IMR-90 (cell line): ENCODE data around the gene XPR1. TPM values are rescaled to one million over a fixed set of nuclear protein-coding genes. Genes with fewer than 3 reads are reported as not detected.

Experiments used
- ATAC-seq: fragments of 200-7000 bp; cut with Tn5 transposase; 2 replicates; pipeline ENCODE4 v1.9.1; 2020; ENCODE audit warnings: low read depth, mild to moderate bottlenecking, moderate library complexity
- BruUV-seq: library from RNA; stranded (reverse); fragments of 400-500 nt; replicated peaks from 2 replicates; lab custom pipeline; 2021; lab: Mats Ljungman, UMichigan
- CTCF ChIA-PET: fragments of 300-600 bp; formaldehyde crosslinking; extraction: SDS; loops from one replicate; lab custom pipeline; 2021; ENCODE audit warnings: antibody characterized with exemption; lab: Yijun Ruan, JAX
- POLR2A ChIA-PET: fragments of 300-600 bp; sonication (Branson Sonifier 250); formaldehyde crosslinking; loops from one replicate; lab custom pipeline; 2022; ENCODE audit warnings: antibody characterized with exemption; ENCODE audit not compliant: unreplicated experiment; lab: Charles Lee
- DNase-seq: peaks from one replicate; pipeline ENCODE4 v3.0.0; 2013
- H2AFZ ChIP-seq: replicated peaks from 2 replicates; pipeline ENCODE3; 2013; ENCODE audit warnings: low read length, mild to moderate bottlenecking; ENCODE audit not compliant: poor library complexity
- H2AK5ac ChIP-seq: 2 replicates; pipeline ENCODE4 v1.6.1; 2013; ENCODE audit warnings: low read depth, low read length, inconsistent platforms
- H2AK9ac ChIP-seq: replicated peaks from 2 replicates; pipeline ENCODE3; 2013; ENCODE audit warnings: mild to moderate bottlenecking, low read depth, low read length, moderate library complexity; ENCODE audit not compliant: poor library complexity
- H2BK120ac ChIP-seq: 2 replicates; pipeline ENCODE4 v1.6.1; 2013; ENCODE audit warnings: low read depth, low read length, inconsistent platforms
- H2BK15ac ChIP-seq: 3 replicates; pipeline ENCODE4 v1.6.1; 2013; ENCODE audit warnings: low read depth, low read length, inconsistent platforms
- H2BK20ac ChIP-seq: 2 replicates; pipeline ENCODE4 v1.6.1; 2013; ENCODE audit warnings: low read depth, mild to moderate bottlenecking, inconsistent platforms, low read length, moderate library complexity
- H2BK5ac ChIP-seq: 2 replicates; pipeline ENCODE4 v1.6.1; 2013; ENCODE audit warnings: mild to moderate bottlenecking, low read depth, low read length, inconsistent platforms; ENCODE audit not compliant: poor library complexity, severe bottlenecking
- H3K14ac ChIP-seq: replicated peaks from 2 replicates; pipeline ENCODE4 v1.6.1; 2013; ENCODE audit warnings: low read depth, low read length, inconsistent platforms
- H3K18ac ChIP-seq: 2 replicates; pipeline ENCODE4 v1.6.1; 2013; ENCODE audit warnings: low read depth, low read length, control low read depth
- H3K23ac ChIP-seq: 2 replicates; pipeline ENCODE4 v1.6.1; 2013; ENCODE audit warnings: low read depth, low read length, inconsistent platforms
- H3K27ac ChIP-seq: 2 replicates; pipeline ENCODE4 v1.5.1; 2013; ENCODE audit warnings: mild to moderate bottlenecking, control low read depth, low read length; ENCODE audit not compliant: insufficient read depth
- H3K27me3 ChIP-seq: 2 replicates; pipeline ENCODE4 v1.6.1; 2013; ENCODE audit warnings: low read length; ENCODE audit not compliant: control insufficient read depth, insufficient read depth
- H3K36me3 ChIP-seq: 2 replicates; pipeline ENCODE4 v1.6.1; 2013; ENCODE audit warnings: low read length, mixed read lengths; ENCODE audit not compliant: control insufficient read depth, insufficient read depth
- H3K4ac ChIP-seq: 2 replicates; pipeline ENCODE4 v1.6.1; 2013; ENCODE audit warnings: low read depth, low read length, inconsistent platforms
- H3K4me1 ChIP-seq: 2 replicates; pipeline ENCODE4 v1.6.1; 2013; ENCODE audit warnings: low read length, mixed read lengths; ENCODE audit not compliant: control insufficient read depth, insufficient read depth
- H3K4me2 ChIP-seq: 2 replicates; pipeline ENCODE4 v1.6.1; 2013; ENCODE audit warnings: low read depth, mild to moderate bottlenecking, control low read depth, low read length, moderate library complexity
- H3K4me3 ChIP-seq: 2 replicates; pipeline ENCODE4 v1.5.1; 2013; ENCODE audit warnings: low read depth, mild to moderate bottlenecking, control low read depth, low read length, moderate library complexity; ENCODE audit not compliant: insufficient read depth
- H3K56ac ChIP-seq: 2 replicates; pipeline ENCODE4 v1.6.1; 2013; ENCODE audit warnings: low read length, inconsistent platforms; ENCODE audit not compliant: insufficient read depth; ENCODE audit errors: extremely low read depth
- H3K79me1 ChIP-seq, 2 experiments: 2 replicates each; pipeline ENCODE4 v1.6.1; 2013; ENCODE audit warnings: low read length in 2 of 2, inconsistent platforms in 1 of 2, low read depth in 1 of 2
- H3K9ac ChIP-seq: 2 replicates; pipeline ENCODE4 v1.6.1; 2013; ENCODE audit warnings: low read depth, low read length, control low read depth
- H3K9me1 ChIP-seq: 2 replicates; pipeline ENCODE4 v1.6.1; 2013; ENCODE audit warnings: low read length, inconsistent platforms; ENCODE audit not compliant: insufficient read depth
- H3K9me3 ChIP-seq: 2 replicates; pipeline ENCODE4 v1.6.1; 2013; ENCODE audit warnings: low read length; ENCODE audit not compliant: control insufficient read depth, insufficient read depth
- H4K20me1 ChIP-seq: 2 replicates; pipeline ENCODE4 v1.6.1; 2013; ENCODE audit warnings: low read length, inconsistent platforms; ENCODE audit not compliant: insufficient read depth
- H4K5ac ChIP-seq: 2 replicates; pipeline ENCODE4 v1.6.1; 2013; ENCODE audit warnings: mild to moderate bottlenecking, low read depth, low read length, control low read depth
- H4K8ac ChIP-seq, 2 experiments: 2 replicates each; pipeline ENCODE4 v1.6.1; 2013; ENCODE audit warnings: low read depth in 2 of 2, low read length in 2 of 2, control low read depth in 1 of 2, inconsistent platforms in 1 of 2
- H4K91ac ChIP-seq: 2 replicates; pipeline ENCODE4 v1.6.1; 2013; ENCODE audit warnings: low read depth, low read length, inconsistent platforms; ENCODE audit not compliant: insufficient read depth
- BHLHE40 ChIP-seq: fragments of 150-350 bp; IDR thresholded peaks from 2 replicates; pipeline ENCODE4 v1.6.1; 2016; ENCODE audit warnings: mild to moderate bottlenecking, low read depth, low read length
- CEBPB ChIP-seq: IDR thresholded peaks from 2 replicates; pipeline ENCODE4 v1.6.1; 2012; ENCODE audit warnings: low read depth, low read length, improper control_type of control experiment
- ELK1 ChIP-seq: fragments of 150-350 bp; IDR thresholded peaks from 2 replicates; pipeline ENCODE4 v1.6.1; 2016; ENCODE audit warnings: low read depth, mild to moderate bottlenecking, low read length, moderate library complexity, borderline replicate concordance
- FOS ChIP-seq: fragments of 150-350 bp; IDR thresholded peaks from 2 replicates; pipeline ENCODE4 v1.6.1; 2016; ENCODE audit warnings: low read depth, low read length
- MAFK ChIP-seq: IDR thresholded peaks from 2 replicates; pipeline ENCODE4 v1.6.1; 2012; ENCODE audit warnings: low read depth, low read length, improper control_type of control experiment
- MAZ ChIP-seq: IDR thresholded peaks from 2 replicates; pipeline ENCODE4 v1.6.1; 2012; ENCODE audit warnings: low read depth, mild to moderate bottlenecking, low read length, improper control_type of control experiment, moderate library complexity, borderline replicate concordance
- MXI1 ChIP-seq: IDR thresholded peaks from 2 replicates; pipeline ENCODE4 v1.6.1; 2012; ENCODE audit warnings: low read depth, mild to moderate bottlenecking, low read length, moderate library complexity, borderline replicate concordance
- NFE2L2 ChIP-seq: fragments of 150-350 bp; IDR thresholded peaks from 2 replicates; pipeline ENCODE4 v1.6.1; 2016; ENCODE audit warnings: low read depth, mild to moderate bottlenecking, low read length
- POLR2A ChIP-seq: IDR thresholded peaks from 2 replicates; pipeline ENCODE4 v1.6.1; 2012; ENCODE audit warnings: mild to moderate bottlenecking, low read depth, low read length
- RCOR1 ChIP-seq: IDR thresholded peaks from 2 replicates; pipeline ENCODE4 v1.6.1; 2012; ENCODE audit warnings: mild to moderate bottlenecking, low read length, improper control_type of control experiment; ENCODE audit not compliant: insufficient replicate concordance
- SMC3 ChIP-seq: fragments of 150-350 bp; IDR thresholded peaks from 2 replicates; pipeline ENCODE4 v1.6.1; 2016; ENCODE audit warnings: low read depth, mild to moderate bottlenecking, antibody characterized with exemption, low read length, moderate library complexity
- USF2 ChIP-seq: fragments of 150-350 bp; IDR thresholded peaks from 2 replicates; pipeline ENCODE4 v1.6.1; 2017; ENCODE audit warnings: mild to moderate bottlenecking, antibody characterized with exemption, low read length, low read depth
- WGBS, 2 experiments: methylation state at CpG; one replicate each; pipeline versions ENCODE4 v1.1.5 to v1.1.7; 2013; ENCODE audit warnings: missing lambda C conversion rate in 2 of 2; ENCODE audit not compliant: insufficient read length in 1 of 2; ENCODE audit errors: extremely low coverage in 2 of 2; 5-methylcytosine and 5-hydroxymethylcytosine counted together
- dilution Hi-C: fragments of 300-500 bp; cut with HindIII; formaldehyde crosslinking; loops from one replicate; pipeline ENCODE4 v1.14.3; 2018; ENCODE audit warnings: low sequenced_read_pairs; ENCODE audit not compliant: unreplicated experiment
- in situ Hi-C: fragments of 300-500 bp; cut with MboI; formaldehyde crosslinking; loops from 3 replicates; pipeline ENCODE4 v1.14.3; 2019; ENCODE audit warnings: low sequenced_read_pairs, inconsistent platforms, mixed read lengths
- intact Hi-C: fragments of 100-400 bp; cut with micrococcal nuclease; formaldehyde crosslinking; loops from 2 replicates; pipeline ENCODE4 v1.10.0; 2022
- polyA plus RNA-seq, 3 experiments: library from polyadenylated mRNA; depleted of rRNA; stranded (reverse); fragments of >200 nt; gene quantifications; 2 replicates each; pipeline ENCODE4 v1.2.3, GENCODE V29; 2012; ENCODE audit warnings: low replicate concordance in 1 of 3
- total RNA-seq: library from RNA; depleted of rRNA; stranded (reverse); fragments of >200 nt; gene quantifications from 2 replicates; pipeline ENCODE4 v1.2.3, GENCODE V29; 2012

Gene XPR1
- total and polyA plus RNA-seq, 2 of the 4 experiments (the other 2 are of a cell fraction): 11.8 to 25.1 TPM

GRCh38 chr1:180935326-180936109, 303.7 kb downstream of the XPR1 start (continued):
- TF ChIP-seq FOS: no peak

GRCh38 chr1:180936110-180937011, 304.5 kb downstream of the XPR1 start:
- H3K56ac ChIP-seq: no peak overlapping the region
- no peak overlapping the region for H3K14ac ChIP-seq
- H4K91ac ChIP-seq: no peak overlapping the region
- H3K79me1 ChIP-seq: no peaks in the 10 kb centered on the region
- H2BK15ac ChIP-seq: no peak overlapping the region
- 90% methylated on average over 9 of the region's 28 CpGs; no CpG with 5 or more reads in 1 of the 2 experiments for WGBS, 2 experiments
- no peak overlapping the region for H2BK120ac ChIP-seq
- H4K5ac ChIP-seq: no peak overlapping the region
- intact Hi-C loops (no loop called here), dilution Hi-C loops (no loop called here), in situ Hi-C loops (no loop called here)
- H2AK5ac ChIP-seq: no peak overlapping the region
- no peaks in the 10 kb centered on the region for H3K4me1 ChIP-seq
- no peak overlapping the region for H2BK5ac ChIP-seq
- H3K36me3 ChIP-seq: peaks cover 25% of the 10 kb centered on the region; the same call in 1 of the 2 replicates
- no TSS peak for BruUV-seq
- H3K4me2 ChIP-seq: no peak overlapping the region
- no peak overlapping the region for H3K27ac ChIP-seq
- H3K4me3 ChIP-seq: no peak overlapping the region
- H3K4ac ChIP-seq: no peak overlapping the region
- H3K9ac ChIP-seq: no peak overlapping the region
- H4K20me1 ChIP-seq: no peaks in the 10 kb centered on the region
- no peak overlapping the region for H2BK20ac ChIP-seq
- H4K8ac ChIP-seq: no peak overlapping the region
- H2AFZ ChIP-seq: no peak overlapping the region
- peaks cover 4% of the 10 kb centered on the region; the same call in 1 of the 2 replicates for H3K9me1 ChIP-seq
- ChIA-PET CTCF (no interaction called here), POLR2A (no interaction called here)
- H2AK9ac ChIP-seq: no peak overlapping the region
- TF ChIP-seq MAZ: no peak
- TF ChIP-seq ELK1: no peak
- no peak for TF ChIP-seq MXI1
- no peak for TF ChIP-seq MAFK
- TF ChIP-seq SMC3: no peak
- TF ChIP-seq FOS: no peak
- no peak for TF ChIP-seq BHLHE40
- TF ChIP-seq CEBPB: no peak
- no peak for TF ChIP-seq POLR2A
- no peak for TF ChIP-seq NFE2L2
- TF ChIP-seq RCOR1: no peak
- TF ChIP-seq USF2: no peak
- H3K18ac ChIP-seq: no peak overlapping the region
- DNase-seq: no peak
- ATAC-seq: no peak
- no peaks in the 10 kb centered on the region for H3K9me3 ChIP-seq
- no peak overlapping the region for H3K23ac ChIP-seq
- no peaks in the 10 kb centered on the region for H3K27me3 ChIP-seq
